ENCODE measurements around the gene CCDC60.
"Not testable (repeated sequence)": the region's sequence is repeated elsewhere in the genome, so short reads cannot be mapped to it uniquely, and the experiment has no call there.

Gene CCDC60

GRCh38 chr12:119338593-119339363, 4.2 kb downstream of the CCDC60 start:
- DNase-seq (ENCODE audit: low spot score), result no peak

- DNase-seq (ENCODE audit: low spot score), result no peak
Observed at GRCh38 chr12:119340578-119340977, 6.0 kb downstream of the CCDC60 start.

- DNase-seq (ENCODE audit: low spot score), result no peak
Observed at GRCh38 chr12:119341020-119341419, 6.5 kb downstream of the CCDC60 start.

- no peak for DNase-seq (ENCODE audit: low spot score)
Observed at GRCh38 chr12:119341988-119342387, 7.5 kb downstream of the CCDC60 start.

- no peak for DNase-seq (ENCODE audit: low spot score)
Observed at GRCh38 chr12:119343130-119343529, 8.6 kb downstream of the CCDC60 start.

GRCh38 chr12:119354172-119354571, 19.6 kb downstream of the CCDC60 start:
- DNase-seq (ENCODE audit: low spot score), result no peak

GRCh38 chr12:119360366-119360765, 25.8 kb downstream of the CCDC60 start:
- DNase-seq (ENCODE audit: low spot score), result not testable (repeated sequence)

GRCh38 chr12:119363037-119363436, 28.5 kb downstream of the CCDC60 start:
- no peak for DNase-seq (ENCODE audit: low spot score)

- DNase-seq (ENCODE audit: low spot score), result no peak
Observed at GRCh38 chr12:119363490-119363889, 29.0 kb downstream of the CCDC60 start.

- no peak for DNase-seq (ENCODE audit: low spot score)
Observed at GRCh38 chr12:119365451-119365850, 30.9 kb downstream of the CCDC60 start.

- DNase-seq (ENCODE audit: low spot score), result no peak
Observed at GRCh38 chr12:119366007-119366406, 31.5 kb downstream of the CCDC60 start.

GRCh38 chr12:119369161-119369560, 34.6 kb downstream of the CCDC60 start:
- DNase-seq (ENCODE audit: low spot score), result no peak

GRCh38 chr12:119369907-119370546, 35.5 kb downstream of the CCDC60 start:
- no peak for DNase-seq (ENCODE audit: low spot score)

- DNase-seq (ENCODE audit: low spot score), result peak; percentile 10
Observed at GRCh38 chr12:119372540-119372939, 38.0 kb downstream of the CCDC60 start.

- DNase-seq (ENCODE audit: low spot score), result no peak
Observed at GRCh38 chr12:119373001-119373400, 38.5 kb downstream of the CCDC60 start.

GRCh38 chr12:119373666-119374065, 39.1 kb downstream of the CCDC60 start:
- DNase-seq (ENCODE audit: low spot score), result no peak

- no peak for DNase-seq (ENCODE audit: low spot score)
Observed at GRCh38 chr12:119374635-119375034, 40.1 kb downstream of the CCDC60 start.

GRCh38 chr12:119375075-119375882, 40.8 kb downstream of the CCDC60 start:
- DNase-seq (ENCODE audit: low spot score), result no peak

GRCh38 chr12:119375883-119376190, 41.3 kb downstream of the CCDC60 start:
- DNase-seq (ENCODE audit: low spot score), result no peak

GRCh38 chr12:119378903-119379302, 44.4 kb downstream of the CCDC60 start:
- no peak for DNase-seq (ENCODE audit: low spot score)

- DNase-seq (ENCODE audit: low spot score), result no peak
Observed at GRCh38 chr12:119381471-119382235, 47.1 kb downstream of the CCDC60 start.

- DNase-seq (ENCODE audit: low spot score), result no peak
Observed at GRCh38 chr12:119383206-119383605, 48.7 kb downstream of the CCDC60 start.
